HEK293 (cell line): ENCODE measurements around the gene TOPAZ1.

ENCODE experiments used
- ATF2 ChIP-seq: fragments of 450-650 bp; formaldehyde crosslinking; IDR thresholded peaks from 2 replicates; pipeline ENCODE4 v1.5.1; 2016; ENCODE audit warnings: missing biosample characterization, missing genetic modification characterization, low read depth
- MYNN ChIP-seq: fragments of 450-650 bp; formaldehyde crosslinking; IDR thresholded peaks from 2 replicates; pipeline ENCODE4 v1.5.1; 2016; ENCODE audit warnings: missing biosample characterization, missing genetic modification characterization, borderline replicate concordance
- ZNF701 ChIP-seq: fragments of 450-650 bp; formaldehyde crosslinking; IDR thresholded peaks from 2 replicates; pipeline ENCODE4 v1.5.1; 2016; ENCODE audit warnings: missing biosample characterization, missing genetic modification characterization

- TF ChIP-seq ATF2 (tag by site-specific recombination) (no peak), MYNN (tag by site-specific recombination) (no peak), ZNF701 (no peak)
These were observed 2.8 kb upstream of the TOPAZ1 start for GRCh38 chr3:44238889-44239288.
